CD8-positive, alpha-beta memory T cell (primary cell): ENCODE measurements around the gene MAP3K5. TPM values are rescaled to one million over a fixed set of nuclear protein-coding genes. Genes with fewer than 3 reads are reported as not detected.
A peak's percentile ranks its signal among the peaks of the same experiment; 100 is the strongest.
"Not testable (repeated sequence)": the region's sequence is repeated elsewhere in the genome, so short reads cannot be mapped to it uniquely, and the experiment has no call there.

Experiments
- CTCF ChIA-PET: fragments of 350-600 bp; sonication (Branson Sonifier 250); formaldehyde crosslinking; loops from one replicate; lab custom pipeline; 2021; ENCODE audit warnings: antibody characterized with exemption; lab: Charles Lee
- POLR2A ChIA-PET: fragments of 350-600 bp; sonication (Branson Sonifier 250); formaldehyde crosslinking; loops from one replicate; lab custom pipeline; 2021; ENCODE audit warnings: antibody characterized with exemption; lab: Charles Lee
- DNase-seq, 5 donors: peaks; one replicate each; pipeline versions ENCODE4 v3.0.0 to v3.0.0-alpha.2; 2020 to 2022; ENCODE audit warnings: mixed read lengths in 1 of 5
- H3K27ac ChIP-seq: one replicate; pipeline ENCODE4 v1.7.0; 2013; ENCODE audit warnings: low read depth, mild to moderate bottlenecking, low read length, moderate library complexity
- H3K27me3 ChIP-seq: 2 replicates; pipeline ENCODE4 v1.7.0; 2013; ENCODE audit warnings: low read length, mild to moderate bottlenecking; ENCODE audit not compliant: insufficient read depth, poor library complexity, severe bottlenecking
- H3K36me3 ChIP-seq: 2 replicates; pipeline ENCODE4 v1.7.0; 2013; ENCODE audit warnings: mild to moderate bottlenecking, low read length, moderate library complexity; ENCODE audit not compliant: insufficient read depth
- H3K4me1 ChIP-seq: 2 replicates; pipeline ENCODE4 v1.7.0; 2013; ENCODE audit warnings: mild to moderate bottlenecking, low read length, moderate library complexity; ENCODE audit not compliant: insufficient read depth
- H3K4me3 ChIP-seq: 2 replicates; pipeline ENCODE4 v1.7.0; 2013; ENCODE audit warnings: mild to moderate bottlenecking, low read length
- H3K9me3 ChIP-seq: 2 replicates; pipeline ENCODE4 v1.7.0; 2013; ENCODE audit warnings: mild to moderate bottlenecking, low read length
- H3K27ac Mint-ChIP-seq, 8 donors: one replicate each; pipeline ENCODE4 v1.8.0; 2020 to 2021; ENCODE audit warnings: mixed read lengths in 8 of 8, mild to moderate bottlenecking in 6 of 8, inconsistent platforms in 3 of 8, moderate library complexity in 3 of 8
- H3K27me3 Mint-ChIP-seq, 2 donors: one replicate each; pipeline ENCODE4 v1.8.0; 2020 to 2021; ENCODE audit warnings: mixed read lengths in 2 of 2, mild to moderate bottlenecking in 1 of 2, moderate library complexity in 1 of 2
- H3K36me3 Mint-ChIP-seq, 3 donors: one replicate each; pipeline ENCODE4 v1.8.0; 2020 to 2021; ENCODE audit warnings: mixed read lengths in 3 of 3, inconsistent platforms in 1 of 3, mild to moderate bottlenecking in 1 of 3
- H3K4me1 Mint-ChIP-seq, 3 donors: one replicate each; pipeline ENCODE4 v1.8.0; 2020 to 2021; ENCODE audit warnings: mixed read lengths in 3 of 3, inconsistent platforms in 1 of 3, mild to moderate bottlenecking in 1 of 3
- H3K4me3 Mint-ChIP-seq, 7 donors: one replicate each; pipeline ENCODE4 v1.8.0; 2020 to 2021; ENCODE audit warnings: mixed read lengths in 7 of 7, mild to moderate bottlenecking in 6 of 7, moderate library complexity in 4 of 7, inconsistent platforms in 2 of 7
- H3K9me3 Mint-ChIP-seq, 5 donors: one replicate each; pipeline ENCODE4 v1.8.0; 2020 to 2022; ENCODE audit warnings: mixed read lengths in 5 of 5, mild to moderate bottlenecking in 3 of 5, moderate library complexity in 2 of 5, inconsistent platforms in 1 of 5
- polyA plus RNA-seq: library from polyadenylated mRNA; unstranded; fragments of 300-500 nt; fragmentation: Illumina TruSeq; gene quantifications from one replicate; pipeline ENCODE4 v1.2.3, GENCODE V29; 2021
- total RNA-seq, 2 experiments: library from RNA; stranded (reverse); gene quantifications; one replicate each; pipeline ENCODE4 v1.2.3, GENCODE V29; 2021

MAP3K5 gene
- total and polyA plus RNA-seq, 3 experiments from 2014 or later, result 12.6 to 19.9 (median 12.9) TPM

- H3K4me1 Mint-ChIP-seq, H3K4me3 ChIP-seq, H3K4me1 ChIP-seq, H3K27ac ChIP-seq, H3K27me3 Mint-ChIP-seq, H3K9me3 Mint-ChIP-seq, H3K27me3 ChIP-seq, H3K9me3 ChIP-seq, H3K4me3 Mint-ChIP-seq, DNase-seq: not testable (repeated sequence)
- peaks cover 13 to 84% (median 29%) of the 10 kb centered on the region in 3 donors for H3K36me3 Mint-ChIP-seq
- ChIA-PET CTCF (interaction anchor here (1.4 to 1.5 kb wide), 3 partner anchors 17 to 208 kb away, joined by 3 to 7 read pairs (median 4); partner anchors contain the start of gene MAP3K5), POLR2A (interaction anchor here (1.3 kb wide), 1 partner anchor 208 kb away, joined by 3 read pairs; the partner anchor contains the start of gene MAP3K5)
- peak overlapping the region in 1 of 8 donors; percentile 32 for H3K27ac Mint-ChIP-seq
- peaks cover 25% of the 10 kb centered on the region for H3K36me3 ChIP-seq
These were observed 208.0 kb downstream of the MAP3K5 start for GRCh38 chr6:136584290-136584689.

- H3K36me3 ChIP-seq, result peaks cover 20% of the 10 kb centered on the region
- no peaks in the 10 kb centered on the region for H3K9me3 ChIP-seq
- DNase-seq, result no peak
- Mint-ChIP-seq H3K36me3 (peaks cover 13 to 83% (median 31%) of the 10 kb centered on the region in 3 donors), H3K4me3 (no peak overlapping the region), H3K9me3 (no peaks in the 10 kb centered on the region), H3K4me1 (no peaks in the 10 kb centered on the region), H3K27ac (no peak overlapping the region), H3K27me3 (no peaks in the 10 kb centered on the region)
- CTCF ChIA-PET, result interaction anchor here (1.4 to 1.5 kb wide), 2 partner anchors 19 to 209 kb away, joined by 4 to 7 read pairs; partner anchors contain the start of gene MAP3K5
- no peaks in the 10 kb centered on the region for H3K4me1 ChIP-seq
- POLR2A ChIA-PET, result no interaction called here
- H3K4me3 ChIP-seq, result no peak overlapping the region
- no peak overlapping the region for H3K27ac ChIP-seq
- no peaks in the 10 kb centered on the region for H3K27me3 ChIP-seq
These were observed 209.4 kb downstream of the MAP3K5 start for GRCh38 chr6:136582711-136583471.

GRCh38 chr6:136579800-136580199, 212.5 kb downstream of the MAP3K5 start:
- H3K36me3 ChIP-seq, result peaks cover 24% of the 10 kb centered on the region
- POLR2A ChIA-PET, result no interaction called here
- CTCF ChIA-PET, result no interaction called here

GRCh38 chr6:136576821-136577220, 215.5 kb downstream of the MAP3K5 start:
- Mint-ChIP-seq H3K4me1 (no peaks in the 10 kb centered on the region), H3K36me3 (peaks cover 27 to 83% (median 43%) of the 10 kb centered on the region in 3 donors), H3K27ac (peak overlapping the region in 1 of 8 donors; percentile 15), H3K27me3 (peaks cover 0 to 3% of the 10 kb centered on the region in 2 donors), H3K9me3 (peaks cover 0 to 1% (median 0%) of the 10 kb centered on the region in 5 donors), H3K4me3 (no peak overlapping the region)
- ChIA-PET POLR2A (no interaction called here), CTCF (no interaction called here)
- no peak overlapping the region for H3K4me3 ChIP-seq
- no peak overlapping the region for H3K27ac ChIP-seq
- DNase-seq, result no peak
- H3K36me3 ChIP-seq, result peaks cover 22% of the 10 kb centered on the region
- H3K27me3 ChIP-seq, result no peaks in the 10 kb centered on the region
- H3K9me3 ChIP-seq, result no peaks in the 10 kb centered on the region
- H3K4me1 ChIP-seq, result no peaks in the 10 kb centered on the region

More at GRCh38 chr6:136579800-136580199, 212.5 kb downstream of the MAP3K5 start:
- peaks cover 20 to 91% (median 44%) of the 10 kb centered on the region in 3 donors for H3K36me3 Mint-ChIP-seq
- Histone ChIP-seq H3K4me3 (no peak overlapping the region), H3K27me3 (no peaks in the 10 kb centered on the region), H3K4me1 (no peaks in the 10 kb centered on the region), H3K27ac (no peak overlapping the region), H3K9me3 (no peaks in the 10 kb centered on the region)
- H3K4me1 Mint-ChIP-seq, result no peaks in the 10 kb centered on the region
- no peaks in the 10 kb centered on the region for H3K27me3 Mint-ChIP-seq
- H3K4me3 Mint-ChIP-seq, result no peak overlapping the region
- H3K9me3 Mint-ChIP-seq, result no peaks in the 10 kb centered on the region
- DNase-seq, result no peak
- no peak overlapping the region for H3K27ac Mint-ChIP-seq

- ChIA-PET POLR2A (no interaction called here), CTCF (no interaction called here)
- no peaks in the 10 kb centered on the region for H3K27me3 ChIP-seq
- Mint-ChIP-seq H3K9me3 (peaks cover 0 to 6% (median 0%) of the 10 kb centered on the region in 5 donors), H3K4me3 (no peak overlapping the region), H3K36me3 (peaks cover 31 to 75% (median 32%) of the 10 kb centered on the region in 3 donors), H3K27me3 (peaks cover 0 to 6% of the 10 kb centered on the region in 2 donors), H3K27ac (no peak overlapping the region), H3K4me1 (peaks cover 0 to 24% (median 4%) of the 10 kb centered on the region in 3 donors)
- no peaks in the 10 kb centered on the region for H3K4me1 ChIP-seq
- H3K4me3 ChIP-seq, result no peak overlapping the region
- peaks cover 15% of the 10 kb centered on the region for H3K36me3 ChIP-seq
- no peaks in the 10 kb centered on the region for H3K9me3 ChIP-seq
- DNase-seq, result no peak
- no peak overlapping the region for H3K27ac ChIP-seq
These were observed 220.8 kb downstream of the MAP3K5 start for GRCh38 chr6:136571496-136571895.

GRCh38 chr6:136571065-136571464, 221.2 kb downstream of the MAP3K5 start:
- peaks cover 0 to 6% of the 10 kb centered on the region in 2 donors for H3K27me3 Mint-ChIP-seq
- H3K4me1 ChIP-seq, result no peaks in the 10 kb centered on the region
- no peak overlapping the region for H3K4me3 Mint-ChIP-seq
- CTCF ChIA-PET, result no interaction called here
- peaks cover 0 to 6% (median 0%) of the 10 kb centered on the region in 5 donors for H3K9me3 Mint-ChIP-seq
- H3K4me3 ChIP-seq, result no peak overlapping the region
- peaks cover 19% of the 10 kb centered on the region for H3K36me3 ChIP-seq
- H3K9me3 ChIP-seq, result no peaks in the 10 kb centered on the region
- H3K4me1 Mint-ChIP-seq, result peaks cover 0 to 25% (median 4%) of the 10 kb centered on the region in 3 donors
- H3K27me3 ChIP-seq, result no peaks in the 10 kb centered on the region
- H3K27ac ChIP-seq, result no peak overlapping the region
- DNase-seq, result no peak
- POLR2A ChIA-PET, result no interaction called here
- H3K36me3 Mint-ChIP-seq, result peaks cover 31 to 75% (median 35%) of the 10 kb centered on the region in 3 donors
- H3K27ac Mint-ChIP-seq, result peak overlapping the region in 3 of 8 donors; percentile 11 to 29 (median 29)

GRCh38 chr6:136568129-136568528, 224.1 kb downstream of the MAP3K5 start:
- H3K4me3 ChIP-seq, result no peak overlapping the region
- ChIA-PET POLR2A (no interaction called here), CTCF (interaction anchor here (1.1 kb wide), 1 partner anchor 11 kb away, joined by 3 read pairs; no protein-coding TSS in a partner anchor)
- peaks cover 11% of the 10 kb centered on the region for H3K36me3 ChIP-seq
- Mint-ChIP-seq H3K4me3 (no peak overlapping the region), H3K27ac (peak overlapping the region in 2 of 8 donors; percentile 8 to 26), H3K4me1 (peaks cover 9 to 52% (median 25%) of the 10 kb centered on the region in 3 donors), H3K27me3 (peaks cover 0 to 6% of the 10 kb centered on the region in 2 donors), H3K9me3 (peaks cover 0 to 6% (median 0%) of the 10 kb centered on the region in 5 donors), H3K36me3 (peaks cover 19 to 75% (median 32%) of the 10 kb centered on the region in 3 donors)
- no peaks in the 10 kb centered on the region for H3K27me3 ChIP-seq
- H3K9me3 ChIP-seq, result no peaks in the 10 kb centered on the region
- DNase-seq, result no peak
- H3K4me1 ChIP-seq, result peaks cover 4% of the 10 kb centered on the region
- H3K27ac ChIP-seq, result no peak overlapping the region

- ChIA-PET POLR2A (no interaction called here), CTCF (interaction anchor here (0.9 to 1.1 kb wide), 2 partner anchors 11 to 17 kb away, joined by 3 read pairs; partner anchors contain the start of gene MAP7)
- H3K36me3 Mint-ChIP-seq, result peaks cover 15 to 75% (median 29%) of the 10 kb centered on the region in 3 donors
- Histone ChIP-seq H3K36me3 (peaks cover 11% of the 10 kb centered on the region), H3K27ac (no peak overlapping the region), H3K27me3 (no peaks in the 10 kb centered on the region), H3K4me3 (no peak overlapping the region), H3K9me3 (no peaks in the 10 kb centered on the region), H3K4me1 (peaks cover 4% of the 10 kb centered on the region)
- no peak for DNase-seq
- H3K4me1 Mint-ChIP-seq, result peaks cover 9 to 54% (median 28%) of the 10 kb centered on the region in 3 donors
- H3K4me3 Mint-ChIP-seq, result no peak overlapping the region
- peaks cover 0 to 3% of the 10 kb centered on the region in 2 donors for H3K27me3 Mint-ChIP-seq
- peaks cover 0 to 6% (median 0%) of the 10 kb centered on the region in 5 donors for H3K9me3 Mint-ChIP-seq
- peak overlapping the region in 1 of 8 donors; percentile 26 for H3K27ac Mint-ChIP-seq
These were observed 224.6 kb downstream of the MAP3K5 start for GRCh38 chr6:136567688-136568087.
